ENCODE measurements around the gene MAN2A1.

DNA sequence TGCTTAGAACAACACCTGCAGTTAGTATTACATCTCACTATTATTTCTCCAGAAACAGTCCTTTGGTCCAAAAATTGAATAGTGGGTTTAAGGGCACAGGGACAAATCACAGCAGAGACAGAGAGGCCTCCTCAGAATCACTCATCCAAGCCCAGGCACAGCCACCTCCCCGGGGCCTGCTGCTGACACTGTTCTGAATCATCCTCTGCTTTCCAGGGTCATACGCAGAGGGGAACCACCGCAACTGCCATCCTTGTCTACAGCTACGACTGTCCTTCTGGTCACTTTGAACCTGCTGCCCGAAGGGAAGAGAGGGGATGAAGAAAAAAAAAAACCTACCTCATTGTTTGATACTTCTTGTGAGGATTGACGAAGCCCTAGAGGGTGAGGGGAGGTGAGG lies 35.3 kb upstream of the MAN2A1 start:
- TF ChIP-seq EZH2 (IDR thresholded peaks at IDR 0.05; ENCODE audit: borderline replicate concordance, low read depth, low read length, poor library complexity, severe bottlenecking) = no peak
- TF ChIP-seq, protein P1, sequence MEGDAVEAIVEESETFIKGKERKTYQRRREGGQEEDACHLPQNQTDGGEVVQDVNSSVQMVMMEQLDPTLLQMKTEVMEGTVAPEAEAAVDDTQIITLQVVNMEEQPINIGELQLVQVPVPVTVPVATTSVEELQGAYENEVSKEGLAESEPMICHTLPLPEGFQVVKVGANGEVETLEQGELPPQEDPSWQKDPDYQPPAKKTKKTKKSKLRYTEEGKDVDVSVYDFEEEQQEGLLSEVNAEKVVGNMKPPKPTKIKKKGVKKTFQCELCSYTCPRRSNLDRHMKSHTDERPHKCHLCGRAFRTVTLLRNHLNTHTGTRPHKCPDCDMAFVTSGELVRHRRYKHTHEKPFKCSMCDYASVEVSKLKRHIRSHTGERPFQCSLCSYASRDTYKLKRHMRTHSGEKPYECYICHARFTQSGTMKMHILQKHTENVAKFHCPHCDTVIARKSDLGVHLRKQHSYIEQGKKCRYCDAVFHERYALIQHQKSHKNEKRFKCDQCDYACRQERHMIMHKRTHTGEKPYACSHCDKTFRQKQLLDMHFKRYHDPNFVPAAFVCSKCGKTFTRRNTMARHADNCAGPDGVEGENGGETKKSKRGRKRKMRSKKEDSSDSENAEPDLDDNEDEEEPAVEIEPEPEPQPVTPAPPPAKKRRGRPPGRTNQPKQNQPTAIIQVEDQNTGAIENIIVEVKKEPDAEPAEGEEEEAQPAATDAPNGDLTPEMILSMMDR (conservative IDR thresholded peaks at IDR 0.05; ENCODE audit: low read depth, low read length) = no peak
